ENCODE measurements around the gene TSPAN31.
A peak's percentile ranks its signal among the peaks of the same experiment; 100 is the strongest.

TSPAN31 gene

GRCh38 chr12:57752668-57753000, 7.8 kb downstream of the TSPAN31 start:
- H3K4me1 ChIP-seq (ENCODE audit: control insufficient read depth in 2 of 2, insufficient read depth in 1 of 2, low read depth in 1 of 2, low read length in 2 of 2) = peaks cover 29 to 39% of the 10 kb centered on the region in 2 donors
- no peaks in the 10 kb centered on the region for H3K9me3 ChIP-seq (replicated peaks in 1 of 2; ENCODE audit: control insufficient read depth in 2 of 2, insufficient read depth in 1 of 2, low read depth in 1 of 2, low read length in 2 of 2)
- H3K27ac ChIP-seq (replicated peaks; ENCODE audit: low read length) = no peak overlapping the region
- H2BK5ac ChIP-seq (ENCODE audit: low read length) = no peak overlapping the region
- H2BK12ac ChIP-seq (ENCODE audit: low read length) = no peak overlapping the region
- no CpG with 5 or more reads among the region's 5 CpGs for WGBS, 2 donors (ENCODE audit: extremely low coverage in 2 of 2, insufficient read length in 2 of 2, insufficient replicate concordance in 1 of 2)
- H4K8ac ChIP-seq (ENCODE audit: low read depth, low read length) = no peak overlapping the region
- H3K9ac ChIP-seq (ENCODE audit: low read depth, low read length, poor library complexity) = no peak overlapping the region
- H3K79me1 ChIP-seq (ENCODE audit: low read depth, low read length) = peaks cover 13% of the 10 kb centered on the region
- no peak overlapping the region for H3K18ac ChIP-seq (ENCODE audit: low read length)
- H2AFZ ChIP-seq (ENCODE audit: low read length) = peak overlapping the region; percentile 2
- peak overlapping the region; percentile 42 for H3K4me2 ChIP-seq (ENCODE audit: insufficient read depth, low read length, poor library complexity, severe bottlenecking)
- no peak for DNase-seq (ENCODE audit: low spot score)
- peaks cover 19 to 45% of the 10 kb centered on the region in 2 donors for H3K36me3 ChIP-seq (replicated peaks in 1 of 2; ENCODE audit: control insufficient read depth in 2 of 2, insufficient read depth in 2 of 2, low read length in 2 of 2)
- H3K4ac ChIP-seq (ENCODE audit: low read length) = no peak overlapping the region
- no peak overlapping the region for H2AK5ac ChIP-seq (ENCODE audit: low read depth, low read length)
- H2BK120ac ChIP-seq (ENCODE audit: low read depth, low read length) = no peak overlapping the region
- H3K14ac ChIP-seq (ENCODE audit: low read length) = no peak overlapping the region
- H2BK15ac ChIP-seq (ENCODE audit: low read length) = no peak overlapping the region
- H4K91ac ChIP-seq (ENCODE audit: low read depth, low read length, poor library complexity) = no peak overlapping the region
- H3K23ac ChIP-seq (ENCODE audit: low read depth, low read length, poor library complexity) = no peak overlapping the region
- H3K4me3 ChIP-seq (ENCODE audit: low read length in 2 of 2) = peak overlapping the region in 1 of 2 donors; percentile 15
- H3K27me3 ChIP-seq (ENCODE audit: control insufficient read depth in 3 of 3, insufficient read depth in 3 of 3, low read depth in 1 of 3, low read length in 3 of 3) = peaks cover 0 to 13% (median 3%) of the 10 kb centered on the region in 3 experiments

- H2AK5ac ChIP-seq (ENCODE audit: low read depth, low read length) = no peak overlapping the region
- no peak overlapping the region for H3K4ac ChIP-seq (ENCODE audit: low read length)
- no peak overlapping the region for H3K18ac ChIP-seq (ENCODE audit: low read length)
- DNase-seq (ENCODE audit: low spot score) = no peak
- peak overlapping the region; percentile 61 for H2AFZ ChIP-seq (ENCODE audit: low read length)
- H3K36me3 ChIP-seq (replicated peaks in 1 of 2; ENCODE audit: control insufficient read depth in 2 of 2, insufficient read depth in 2 of 2, low read length in 2 of 2) = peaks cover 19 to 46% of the 10 kb centered on the region in 2 donors
- H3K4me2 ChIP-seq (ENCODE audit: insufficient read depth, low read length, poor library complexity, severe bottlenecking) = no peak overlapping the region
- no peak overlapping the region for H2BK120ac ChIP-seq (ENCODE audit: low read depth, low read length)
- H2BK5ac ChIP-seq (ENCODE audit: low read length) = no peak overlapping the region
- H3K4me1 ChIP-seq (ENCODE audit: control insufficient read depth in 2 of 2, insufficient read depth in 1 of 2, low read depth in 1 of 2, low read length in 2 of 2) = peaks cover 29 to 39% of the 10 kb centered on the region in 2 donors
- no peaks in the 10 kb centered on the region for H3K9me3 ChIP-seq (replicated peaks in 1 of 2; ENCODE audit: control insufficient read depth in 2 of 2, insufficient read depth in 1 of 2, low read depth in 1 of 2, low read length in 2 of 2)
- H2BK15ac ChIP-seq (ENCODE audit: low read length) = no peak overlapping the region
- H3K27me3 ChIP-seq (ENCODE audit: control insufficient read depth in 3 of 3, insufficient read depth in 3 of 3, low read depth in 1 of 3, low read length in 3 of 3) = peaks cover 0 to 13% (median 3%) of the 10 kb centered on the region in 3 experiments
- no CpG with 5 or more reads among the region's 1 CpG for WGBS, 2 donors (ENCODE audit: extremely low coverage in 2 of 2, insufficient read length in 2 of 2, insufficient replicate concordance in 1 of 2)
- no peak overlapping the region for H2BK12ac ChIP-seq (ENCODE audit: low read length)
- H3K14ac ChIP-seq (ENCODE audit: low read length) = no peak overlapping the region
- H3K27ac ChIP-seq (replicated peaks; ENCODE audit: low read length) = no peak overlapping the region
- no peak overlapping the region for H3K4me3 ChIP-seq (ENCODE audit: low read length in 2 of 2)
- H3K23ac ChIP-seq (ENCODE audit: low read depth, low read length, poor library complexity) = no peak overlapping the region
- H3K9ac ChIP-seq (ENCODE audit: low read depth, low read length, poor library complexity) = no peak overlapping the region
- peaks cover 13% of the 10 kb centered on the region for H3K79me1 ChIP-seq (ENCODE audit: low read depth, low read length)
- H4K8ac ChIP-seq (ENCODE audit: low read depth, low read length) = no peak overlapping the region
- no peak overlapping the region for H4K91ac ChIP-seq (ENCODE audit: low read depth, low read length, poor library complexity)
These were observed 9.0 kb downstream of the TSPAN31 start for GRCh38 chr12:57753756-57754337.

- H3K4me3 ChIP-seq (ENCODE audit: low read length in 2 of 2) = peak within 1 kb of the TSS; percentile 58 to 89
- no peak within 1 kb of the TSS for H4K91ac ChIP-seq (ENCODE audit: low read depth, low read length, poor library complexity)
- H2AFZ ChIP-seq (ENCODE audit: low read length) = peak within 1 kb of the TSS; percentile 61
- H3K36me3 ChIP-seq (replicated peaks in 1 of 2; ENCODE audit: control insufficient read depth in 2 of 2, insufficient read depth in 2 of 2, low read length in 2 of 2) = peaks cover 17 to 46% of the 10 kb centered on the region in 2 donors
- no peak within 1 kb of the TSS for H3K27ac ChIP-seq (replicated peaks; ENCODE audit: low read length)
- no peak within 1 kb of the TSS for H3K4ac ChIP-seq (ENCODE audit: low read length)
- peak within 1 kb of the TSS; percentile 46 for H2AK5ac ChIP-seq (ENCODE audit: low read depth, low read length)
- no peaks in the 10 kb centered on the region for H3K9me3 ChIP-seq (replicated peaks in 1 of 2; ENCODE audit: control insufficient read depth in 2 of 2, insufficient read depth in 1 of 2, low read depth in 1 of 2, low read length in 2 of 2)
- no peak within 1 kb of the TSS for H2BK5ac ChIP-seq (ENCODE audit: low read length)
- peaks cover 0 to 13% (median 3%) of the 10 kb centered on the region in 3 experiments for H3K27me3 ChIP-seq (ENCODE audit: control insufficient read depth in 3 of 3, insufficient read depth in 3 of 3, low read depth in 1 of 3, low read length in 3 of 3)
- H2BK120ac ChIP-seq (ENCODE audit: low read depth, low read length) = no peak within 1 kb of the TSS
- H3K23ac ChIP-seq (ENCODE audit: low read depth, low read length, poor library complexity) = no peak within 1 kb of the TSS
- H3K79me1 ChIP-seq (ENCODE audit: low read depth, low read length) = peaks cover 13% of the 10 kb centered on the region
- H3K14ac ChIP-seq (ENCODE audit: low read length) = no peak within 1 kb of the TSS
- WGBS, 2 donors (ENCODE audit: extremely low coverage in 2 of 2, insufficient read length in 2 of 2, insufficient replicate concordance in 1 of 2) = no CpG with 5 or more reads among the region's 41 CpGs
- DNase-seq (ENCODE audit: low spot score) = no peak
- peak within 1 kb of the TSS; percentile 97 for H3K4me2 ChIP-seq (ENCODE audit: insufficient read depth, low read length, poor library complexity, severe bottlenecking)
- H3K18ac ChIP-seq (ENCODE audit: low read length) = peak within 1 kb of the TSS; percentile 84
- H2BK15ac ChIP-seq (ENCODE audit: low read length) = no peak within 1 kb of the TSS
- no peak within 1 kb of the TSS for H2BK12ac ChIP-seq (ENCODE audit: low read length)
- peaks cover 29 to 39% of the 10 kb centered on the region in 2 donors for H3K4me1 ChIP-seq (ENCODE audit: control insufficient read depth in 2 of 2, insufficient read depth in 1 of 2, low read depth in 1 of 2, low read length in 2 of 2)
- H4K8ac ChIP-seq (ENCODE audit: low read depth, low read length) = no peak within 1 kb of the TSS
- H3K9ac ChIP-seq (ENCODE audit: low read depth, low read length, poor library complexity) = peak within 1 kb of the TSS; percentile 87
These were observed 9.8 kb downstream of the TSPAN31 start, which contains the start of gene MARCHF9 for GRCh38 chr12:57754411-57755193. MARCHF9 (plus strand) TSS chr12:57755103; CDS start chr12:57755529, 426 bp downstream.

- Histone ChIP-seq H3K18ac (ENCODE audit: low read length) (peak overlapping the region; percentile 83), H3K27me3 (ENCODE audit: control insufficient read depth in 3 of 3, insufficient read depth in 3 of 3, low read depth in 1 of 3, low read length in 3 of 3) (peaks cover 0 to 13% (median 3%) of the 10 kb centered on the region in 3 experiments), H3K14ac (ENCODE audit: low read length) (no peak overlapping the region), H3K79me1 (ENCODE audit: low read depth, low read length) (peaks cover 13% of the 10 kb centered on the region), H2BK12ac (ENCODE audit: low read length) (no peak overlapping the region), H2BK5ac (ENCODE audit: low read length) (no peak overlapping the region), H3K4me2 (ENCODE audit: insufficient read depth, low read length, poor library complexity, severe bottlenecking) (peak overlapping the region; percentile 97), H2AK5ac (ENCODE audit: low read depth, low read length) (no peak overlapping the region), H2AFZ (ENCODE audit: low read length) (peak overlapping the region; percentile 61), H2BK15ac (ENCODE audit: low read length) (no peak overlapping the region), H4K91ac (ENCODE audit: low read depth, low read length, poor library complexity) (no peak overlapping the region), H3K9me3 (replicated peaks in 1 of 2; ENCODE audit: control insufficient read depth in 2 of 2, insufficient read depth in 1 of 2, low read depth in 1 of 2, low read length in 2 of 2) (no peaks in the 10 kb centered on the region), H3K4me3 (ENCODE audit: low read length in 2 of 2) (peak overlapping the region; percentile 58 to 89), H3K4ac (ENCODE audit: low read length) (no peak overlapping the region), H3K27ac (replicated peaks; ENCODE audit: low read length) (no peak overlapping the region), H4K8ac (ENCODE audit: low read depth, low read length) (no peak overlapping the region), H3K9ac (ENCODE audit: low read depth, low read length, poor library complexity) (peak overlapping the region; percentile 87), H3K23ac (ENCODE audit: low read depth, low read length, poor library complexity) (no peak overlapping the region), H2BK120ac (ENCODE audit: low read depth, low read length) (no peak overlapping the region), H3K4me1 (ENCODE audit: control insufficient read depth in 2 of 2, insufficient read depth in 1 of 2, low read depth in 1 of 2, low read length in 2 of 2) (peaks cover 29 to 39% of the 10 kb centered on the region in 2 donors), H3K36me3 (replicated peaks in 1 of 2; ENCODE audit: control insufficient read depth in 2 of 2, insufficient read depth in 2 of 2, low read length in 2 of 2) (peaks cover 17 to 46% of the 10 kb centered on the region in 2 donors)
- no CpG with 5 or more reads among the region's 34 CpGs for WGBS, 2 donors (ENCODE audit: extremely low coverage in 2 of 2, insufficient read length in 2 of 2, insufficient replicate concordance in 1 of 2)
- no peak for DNase-seq (ENCODE audit: low spot score)
These were observed 10.3 kb downstream of the TSPAN31 start for GRCh38 chr12:57755194-57755453.

Measured in neuronal stem cell (in vitro differentiated cells).